MM.1S (cell line): ENCODE results near the gene YPEL4.

ENCODE experiments used
- CTCF ChIP-seq: fragments of 300-600 bp; sonication (generic); IDR thresholded peaks from 2 replicates; pipeline ENCODE4 v1.5.1; 2016; ENCODE audit warnings: antibody characterized with exemption, low read length, mixed read lengths
- EZH2 ChIP-seq: fragments of 300-600 bp; sonication (generic); optimal IDR thresholded peaks from 2 replicates; pipeline ENCODE3; 2017; ENCODE audit warnings: low read depth, mild to moderate bottlenecking, antibody characterized with exemption, low read length, mixed read lengths
- EZH2phosphoT487 ChIP-seq: fragments of 300-600 bp; sonication (generic); IDR thresholded peaks from 2 replicates; pipeline ENCODE4 v1.6.1; 2018; ENCODE audit warnings: antibody characterized with exemption, low read length

GRCh38 chr11:57652662-57653061 lies 3.0 kb upstream of the YPEL4 start:
- TF ChIP-seq CTCF, result no peak
- TF ChIP-seq EZH2, result no peak
- TF ChIP-seq EZH2phosphoT487, result no peak
